ENCODE measurements around the gene SBNO2. TPM values are rescaled to one million over a fixed set of nuclear protein-coding genes. Genes with fewer than 3 reads are reported as not detected.

SBNO2 gene
- total RNA-seq, 2 donors from 2014 or later = 14.7 to 17.7 TPM

DNA sequence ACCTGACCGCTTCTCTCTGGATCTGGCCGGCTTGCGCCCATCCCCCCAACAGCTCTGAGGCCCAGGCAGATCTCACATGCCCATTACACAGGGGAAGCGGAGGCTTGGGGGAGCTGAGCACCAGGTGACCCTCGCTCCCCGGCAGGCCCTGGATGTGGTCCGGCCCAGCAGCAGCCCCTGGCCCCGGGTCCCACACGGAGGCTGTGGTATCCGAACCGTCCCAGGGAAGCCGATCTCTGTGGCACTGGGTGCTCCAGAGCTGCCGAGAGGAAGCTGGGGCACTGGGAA lies 27.7 kb downstream of the SBNO2 start:
- Histone ChIP-seq H3K4me3 (no peak overlapping the region), H3K4me1 (peaks cover 0 to 20% of the 10 kb centered on the region in 2 donors), H3K27ac (no peak overlapping the region), H3K36me3 (peaks cover 32% of the 10 kb centered on the region), H3K9me3 (no peaks in the 10 kb centered on the region), H3K27me3 (no peaks in the 10 kb centered on the region)
- TF ChIP-seq, protein P1, sequence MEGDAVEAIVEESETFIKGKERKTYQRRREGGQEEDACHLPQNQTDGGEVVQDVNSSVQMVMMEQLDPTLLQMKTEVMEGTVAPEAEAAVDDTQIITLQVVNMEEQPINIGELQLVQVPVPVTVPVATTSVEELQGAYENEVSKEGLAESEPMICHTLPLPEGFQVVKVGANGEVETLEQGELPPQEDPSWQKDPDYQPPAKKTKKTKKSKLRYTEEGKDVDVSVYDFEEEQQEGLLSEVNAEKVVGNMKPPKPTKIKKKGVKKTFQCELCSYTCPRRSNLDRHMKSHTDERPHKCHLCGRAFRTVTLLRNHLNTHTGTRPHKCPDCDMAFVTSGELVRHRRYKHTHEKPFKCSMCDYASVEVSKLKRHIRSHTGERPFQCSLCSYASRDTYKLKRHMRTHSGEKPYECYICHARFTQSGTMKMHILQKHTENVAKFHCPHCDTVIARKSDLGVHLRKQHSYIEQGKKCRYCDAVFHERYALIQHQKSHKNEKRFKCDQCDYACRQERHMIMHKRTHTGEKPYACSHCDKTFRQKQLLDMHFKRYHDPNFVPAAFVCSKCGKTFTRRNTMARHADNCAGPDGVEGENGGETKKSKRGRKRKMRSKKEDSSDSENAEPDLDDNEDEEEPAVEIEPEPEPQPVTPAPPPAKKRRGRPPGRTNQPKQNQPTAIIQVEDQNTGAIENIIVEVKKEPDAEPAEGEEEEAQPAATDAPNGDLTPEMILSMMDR (IDR thresholded peaks at IDR 0.05) = no peak
- DNase-seq (ENCODE audit: low spot score) = no peak

DNA sequence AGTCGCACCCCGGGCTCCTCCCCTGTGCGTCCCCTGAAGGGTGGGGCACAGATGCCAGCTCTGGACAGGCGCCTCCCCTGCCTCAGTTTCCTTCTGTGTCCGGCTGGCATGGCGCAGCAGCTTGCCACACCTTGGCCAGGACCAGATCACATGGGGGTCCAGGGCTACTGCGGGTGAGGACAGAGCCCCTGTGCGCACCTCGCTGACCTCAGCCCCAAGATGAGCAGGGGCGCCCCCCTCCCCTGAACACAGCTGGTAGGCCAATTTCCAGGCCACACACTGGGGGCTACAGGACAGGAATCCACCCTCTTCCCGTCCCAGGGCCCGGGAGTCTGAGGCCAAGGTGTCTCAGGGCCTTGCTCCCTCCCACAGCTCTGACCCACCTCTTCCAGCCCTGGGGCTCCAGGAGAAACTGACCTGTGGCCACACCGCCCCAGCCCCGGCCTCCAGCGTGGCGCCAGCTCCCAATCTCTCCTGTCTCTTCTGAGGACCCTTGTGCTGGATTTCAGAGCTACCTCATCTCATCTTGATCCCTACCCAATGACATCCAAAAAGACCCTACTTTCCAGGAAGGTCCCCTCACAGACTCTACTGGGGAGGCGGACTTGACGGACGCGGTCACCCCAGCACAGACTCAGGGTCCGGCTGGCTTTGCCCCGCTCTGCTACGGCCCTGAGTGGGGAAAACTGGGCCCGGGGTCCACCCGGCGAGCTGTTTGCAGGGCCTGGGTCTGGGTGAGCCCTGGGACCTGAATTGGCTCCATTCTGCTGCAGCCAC lies 28.2 kb downstream of the SBNO2 start:
- Histone ChIP-seq H3K4me1 (peaks cover 0 to 15% of the 10 kb centered on the region in 2 donors), H3K36me3 (peaks cover 32% of the 10 kb centered on the region), H3K4me3 (no peak overlapping the region), H3K9me3 (no peaks in the 10 kb centered on the region), H3K27me3 (no peaks in the 10 kb centered on the region), H3K27ac (no peak overlapping the region)
- TF ChIP-seq, protein P1 (IDR thresholded peaks at IDR 0.05) = no peak
- DNase-seq (ENCODE audit: low spot score) = no peak

DNA sequence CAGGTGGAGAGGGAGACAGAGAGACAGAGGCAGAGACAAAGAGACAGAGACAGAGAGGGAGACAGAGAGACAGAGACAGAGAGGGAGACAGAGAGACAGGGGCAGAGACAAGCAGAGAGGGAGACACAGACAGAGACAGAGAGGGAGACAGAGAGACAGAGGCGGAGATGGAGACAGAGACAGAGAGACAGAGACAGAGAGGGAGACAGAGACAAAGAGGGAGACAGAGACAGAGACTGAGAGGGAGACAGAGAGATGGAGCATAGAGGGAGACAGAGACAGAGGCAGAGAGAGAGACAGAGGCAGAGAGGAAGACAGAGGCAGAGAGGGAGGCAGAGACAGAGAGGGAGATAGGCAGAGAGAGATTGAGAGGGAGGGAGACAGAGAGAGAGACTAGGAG lies 29.3 kb downstream of the SBNO2 start:
- peaks cover 0 to 7% of the 10 kb centered on the region in 2 donors for H3K4me1 ChIP-seq
- no peak for DNase-seq (ENCODE audit: low spot score)
- H3K4me3 ChIP-seq = no peak overlapping the region
- peaks cover 37% of the 10 kb centered on the region for H3K36me3 ChIP-seq
- TF ChIP-seq, protein P1 (IDR thresholded peaks at IDR 0.05) = no peak
- H3K27me3 ChIP-seq = no peaks in the 10 kb centered on the region
- H3K9me3 ChIP-seq = no peaks in the 10 kb centered on the region
- no peak overlapping the region for H3K27ac ChIP-seq

DNA sequence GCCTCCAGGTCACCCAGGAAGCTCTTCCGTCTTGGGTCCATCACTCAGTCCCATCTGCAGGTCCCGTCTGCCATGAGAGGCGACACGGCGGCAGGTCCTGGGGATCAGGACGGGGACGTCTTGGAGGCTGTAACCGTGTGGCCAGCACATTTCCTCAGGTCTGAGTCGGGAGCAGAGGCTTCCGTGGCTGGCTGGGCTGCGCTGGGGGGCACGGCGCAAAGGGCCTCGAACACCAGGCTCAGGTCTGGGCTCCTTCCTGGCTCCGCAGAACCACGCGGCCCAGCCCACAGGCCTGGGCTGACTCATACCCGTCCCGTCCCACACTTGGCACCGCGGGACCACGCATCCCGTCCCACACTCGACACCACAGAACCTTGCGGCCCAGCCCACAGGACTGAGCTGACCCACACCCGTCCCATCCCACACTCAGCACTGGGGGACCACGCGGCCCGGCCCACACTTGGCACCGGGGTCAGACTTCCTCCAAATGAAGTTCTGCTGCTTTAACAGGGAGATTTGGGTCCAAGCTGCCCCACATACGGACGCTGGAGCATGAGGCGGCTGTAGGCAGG lies 30.2 kb downstream of the SBNO2 start:
- H3K4me3 ChIP-seq = no peak overlapping the region
- no peaks in the 10 kb centered on the region for H3K4me1 ChIP-seq
- H3K27me3 ChIP-seq = no peaks in the 10 kb centered on the region
- no peaks in the 10 kb centered on the region for H3K9me3 ChIP-seq
- no peak for DNase-seq (ENCODE audit: low spot score)
- TF ChIP-seq, protein P1 (IDR thresholded peaks at IDR 0.05) = no peak
- H3K36me3 ChIP-seq = peaks cover 37% of the 10 kb centered on the region
- H3K27ac ChIP-seq = no peak overlapping the region

DNA sequence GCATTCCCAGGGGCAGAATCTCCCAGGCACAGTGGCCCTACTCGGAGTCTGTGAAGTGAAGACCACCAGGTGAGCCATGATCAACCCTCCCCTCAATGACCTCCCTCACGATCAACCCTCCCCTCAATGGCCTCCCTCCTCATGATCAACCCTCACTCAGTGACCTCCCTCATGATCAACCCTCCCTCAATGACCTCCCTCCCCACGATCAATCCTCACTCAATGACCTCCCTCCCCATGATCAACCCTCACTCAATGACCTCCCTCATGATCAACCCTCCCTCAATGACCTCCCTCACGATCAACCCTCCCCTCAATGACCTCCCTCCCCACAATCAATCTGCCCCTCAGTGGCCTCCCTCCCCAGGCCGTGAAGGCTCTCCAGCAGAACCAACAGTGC lies 32.1 kb downstream of the SBNO2 start:
- H3K4me3 ChIP-seq = no peak overlapping the region
- TF ChIP-seq, protein P1 (IDR thresholded peaks at IDR 0.05) = no peak
- H3K36me3 ChIP-seq = peaks cover 26% of the 10 kb centered on the region
- no peak overlapping the region for H3K27ac ChIP-seq
- no peaks in the 10 kb centered on the region for H3K9me3 ChIP-seq
- no peaks in the 10 kb centered on the region for H3K27me3 ChIP-seq
- no peaks in the 10 kb centered on the region for H3K4me1 ChIP-seq
- DNase-seq (ENCODE audit: low spot score) = no peak
